ENCODE results near the gene INTS14.

The INTS14 gene

GRCh38 chr15:65610871-65611718, at the start of gene INTS14:
INTS14 (minus strand) TSS chr15:65611131; CDS start chr15:65607380, 3,751 bp downstream.
- peak; percentile 95 for DNase-seq (ENCODE audit: low read depth)

- no peak for DNase-seq (ENCODE audit: low read depth)
Observed at GRCh38 chr15:65659502-65660052, 48.6 kb upstream of the INTS14 start.

GRCh38 chr15:65655457-65655856, 44.5 kb upstream of the INTS14 start:
- DNase-seq (ENCODE audit: low read depth), result no peak

GRCh38 chr15:65655026-65655425, 44.1 kb upstream of the INTS14 start:
- no peak for DNase-seq (ENCODE audit: low read depth)

GRCh38 chr15:65653801-65654521, 43.0 kb upstream of the INTS14 start:
- no peak for DNase-seq (ENCODE audit: low read depth)

GRCh38 chr15:65653341-65653740, 42.4 kb upstream of the INTS14 start:
- DNase-seq (ENCODE audit: low read depth), result no peak

- DNase-seq (ENCODE audit: low read depth), result no peak
Observed at GRCh38 chr15:65651831-65652749, 41.2 kb upstream of the INTS14 start.

- no peak for DNase-seq (ENCODE audit: low read depth)
Observed at GRCh38 chr15:65651042-65651322, 40.1 kb upstream of the INTS14 start.

GRCh38 chr15:65650312-65651041, 39.5 kb upstream of the INTS14 start:
- no peak for DNase-seq (ENCODE audit: low read depth)

GRCh38 chr15:65646486-65646885, 35.6 kb upstream of the INTS14 start:
- DNase-seq (ENCODE audit: low read depth), result no peak

GRCh38 chr15:65645392-65645791, 34.5 kb upstream of the INTS14 start:
- no peak for DNase-seq (ENCODE audit: low read depth)

GRCh38 chr15:65644282-65644681, 33.4 kb upstream of the INTS14 start:
- DNase-seq (ENCODE audit: low read depth), result no peak

GRCh38 chr15:65642594-65642993, 31.7 kb upstream of the INTS14 start:
- DNase-seq (ENCODE audit: low read depth), result no peak

GRCh38 chr15:65641768-65642475, 31.0 kb upstream of the INTS14 start:
- DNase-seq (ENCODE audit: low read depth), result no peak

GRCh38 chr15:65639509-65639908, 28.6 kb upstream of the INTS14 start:
- DNase-seq (ENCODE audit: low read depth), result no peak

GRCh38 chr15:65638681-65639089, 27.8 kb upstream of the INTS14 start:
- no peak for DNase-seq (ENCODE audit: low read depth)

- DNase-seq (ENCODE audit: low read depth), result no peak
Observed at GRCh38 chr15:65638109-65638508, 27.2 kb upstream of the INTS14 start.

GRCh38 chr15:65634356-65634755, 23.4 kb upstream of the INTS14 start:
- DNase-seq (ENCODE audit: low read depth), result no peak

GRCh38 chr15:65633752-65634151, 22.8 kb upstream of the INTS14 start:
- no peak for DNase-seq (ENCODE audit: low read depth)

GRCh38 chr15:65632780-65633375, 21.9 kb upstream of the INTS14 start:
- DNase-seq (ENCODE audit: low read depth), result no peak

Data from stimulated activated CD8-positive, alpha-beta memory T cell treated with anti-CD3 and anti-CD28 coated beads, Interleukin-7, amount 100 ng/mL, for 24 hours (primary cell).